Measurements from ENCODE around the gene RTF1. TPM values are rescaled to one million over a fixed set of nuclear protein-coding genes. Genes with fewer than 3 reads are reported as not detected.

The RTF1 gene
- total RNA-seq, 1 donor from 2014 or later = 20.9 TPM

DNA sequence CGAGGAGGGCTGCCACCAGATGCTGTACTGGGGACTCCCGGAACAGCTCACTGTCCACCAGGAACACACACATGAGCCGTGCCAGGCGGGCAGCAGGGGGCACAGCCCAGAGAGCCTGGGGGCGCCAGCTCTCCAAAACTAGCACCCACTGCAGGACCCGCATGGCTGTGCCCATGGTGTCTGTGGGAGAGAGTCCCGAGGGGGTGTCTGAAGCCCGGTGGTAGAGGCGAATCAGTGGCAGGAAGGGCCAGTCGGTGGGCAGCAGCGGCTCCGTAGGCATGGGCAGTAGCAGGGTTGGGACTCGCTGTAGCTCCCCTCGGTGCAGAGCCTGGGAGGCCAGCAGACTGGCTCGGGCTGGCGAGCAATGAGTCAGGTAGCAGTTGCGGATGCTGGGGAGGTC is 103.7 kb downstream of the RTF1 start:
- intact Hi-C loops (cut with DNase I) = no loop called here
- DNase-seq (ENCODE audit: missing footprints) (no peak), ATAC-seq (no peak)

DNA sequence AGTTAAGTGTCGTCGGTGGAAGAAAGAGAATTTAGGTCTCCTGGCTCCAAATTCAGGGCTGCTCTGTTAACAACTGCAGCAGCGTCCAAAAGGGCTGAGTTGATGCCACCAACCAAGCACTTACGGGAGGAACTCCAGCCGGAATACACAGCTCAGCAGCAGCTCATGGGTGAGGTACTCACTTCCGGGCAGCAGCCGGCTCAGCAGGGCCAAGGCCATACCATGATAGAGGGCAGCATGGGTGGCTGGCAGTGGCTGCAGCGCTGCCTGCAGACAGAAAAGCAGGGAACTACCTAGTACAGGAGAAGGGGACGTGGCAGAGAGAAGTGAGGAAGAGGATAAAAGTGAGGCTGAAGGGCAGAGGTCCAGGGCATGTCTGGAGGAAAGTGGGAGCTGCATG is 104.7 kb downstream of the RTF1 start:
- intact Hi-C loops (cut with DNase I) = no loop called here
- ATAC-seq (no peak), DNase-seq (ENCODE audit: missing footprints) (no peak)

DNA sequence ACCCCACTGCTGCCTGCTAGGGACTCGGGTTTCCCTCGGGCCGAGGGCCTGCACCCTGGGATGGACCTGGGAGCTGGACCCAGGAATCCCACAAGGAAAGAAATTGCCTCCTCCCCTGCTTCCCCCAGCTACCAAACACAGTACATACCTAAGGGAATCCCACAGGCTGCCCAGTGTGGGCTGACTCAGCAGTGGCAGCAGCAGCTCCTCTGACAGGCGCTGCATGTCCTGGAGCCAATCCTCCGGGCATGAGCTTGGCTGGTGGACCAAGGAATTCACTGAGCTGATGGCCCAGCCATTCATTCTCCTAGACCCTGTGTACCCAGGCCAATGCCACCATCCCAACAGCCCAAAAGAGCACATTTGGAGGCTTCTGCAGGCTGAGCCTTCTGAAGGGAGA is 106.2 kb downstream of the RTF1 start:
- ATAC-seq (no peak), DNase-seq (ENCODE audit: missing footprints) (no peak)
- intact Hi-C loops (cut with DNase I) = no loop called here

DNA sequence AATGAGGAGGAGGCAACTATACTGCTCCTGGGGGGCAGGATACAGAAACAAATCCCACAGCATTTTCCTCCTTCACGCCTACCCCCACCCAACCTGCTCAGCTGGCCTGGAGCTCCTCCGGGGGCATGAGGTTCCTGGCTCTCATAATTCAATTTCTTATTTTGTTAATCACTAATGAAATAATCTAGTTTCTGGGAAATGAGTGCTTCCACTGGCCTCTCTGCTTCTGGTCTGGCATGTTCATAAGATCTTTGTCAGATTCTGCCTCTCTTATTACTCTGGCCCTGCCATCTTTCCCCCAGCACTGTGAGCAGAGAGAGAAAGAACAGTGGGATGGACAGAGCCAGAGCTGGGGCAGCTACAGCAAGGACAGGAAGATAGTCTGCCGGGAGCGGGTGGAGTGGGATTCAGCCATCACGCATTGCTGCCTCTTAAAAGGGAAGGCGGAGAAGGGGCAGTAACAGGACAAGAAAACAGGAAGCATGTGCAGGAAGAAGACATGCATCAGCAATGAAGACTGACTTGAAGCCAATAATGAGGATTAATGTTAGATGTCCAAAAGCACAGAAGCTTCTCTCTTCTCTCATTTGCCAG is 113.6 kb downstream of the RTF1 start:
- ATAC-seq (no peak), DNase-seq (ENCODE audit: missing footprints) (no peak)
- intact Hi-C loops (cut with DNase I) = no loop called here

Other genes starting within 250 kb of the RTF1 start
- gene EXD1, start 186.3 kb upstream of the RTF1 start, total RNA-seq = not detected
- gene CHP1, start 185.8 kb upstream of the RTF1 start, total RNA-seq = 123 TPM
- 0.51 TPM for gene OIP5, start 84.5 kb upstream of the RTF1 start, total RNA-seq
- gene NUSAP1, start 84.2 kb upstream of the RTF1 start, total RNA-seq = 2.2 TPM
- gene NDUFAF1, start 14.6 kb upstream of the RTF1 start, total RNA-seq = 71.9 TPM
- gene ITPKA, start 76.8 kb downstream of the RTF1 start, total RNA-seq = 2.7 TPM
- 1.5 TPM for gene LTK, start 96.7 kb downstream of the RTF1 start, total RNA-seq
- 26.7 TPM for gene RPAP1, start 127.2 kb downstream of the RTF1 start, total RNA-seq
- 5.6 TPM for gene TYRO3, start 142.1 kb downstream of the RTF1 start, total RNA-seq
- 30.2 TPM for gene MGA, start 243.3 kb downstream of the RTF1 start, total RNA-seq

All from Right ventricle myocardium inferior (tissue), 1 donor.